Caco-2 (cell line): ENCODE data around the gene FCN1. TPM values are rescaled to one million over a fixed set of nuclear protein-coding genes. Genes with fewer than 3 reads are reported as not detected.

Experiments
- BruUV-seq: library from RNA; stranded (reverse); fragments of 400-500 nt; replicated peaks from 2 replicates; lab custom pipeline; 2021; lab: Mats Ljungman, UMichigan
- CTCF ChIA-PET: fragments of 300-600 bp; sonication (Branson Sonifier 250); formaldehyde crosslinking; loops from one replicate; lab custom pipeline; 2022; ENCODE audit warnings: antibody characterized with exemption; lab: Charles Lee
- POLR2A ChIA-PET: fragments of 300-600 bp; sonication (Branson Sonifier 250); formaldehyde crosslinking; loops from one replicate; lab custom pipeline; 2022; ENCODE audit warnings: antibody characterized with exemption; lab: Charles Lee
- DNase-seq, 2 experiments: peaks; one replicate each; pipeline versions ENCODE4 v3.0.0 to v3.0.0-alpha.2; 2020 to 2022
- H3K27me3 ChIP-seq: replicated peaks from 2 replicates; pipeline ENCODE4 v1.6.0; 2011; ENCODE audit warnings: low read length; ENCODE audit not compliant: control insufficient read depth, insufficient read depth
- H3K36me3 ChIP-seq: 2 replicates; pipeline ENCODE4 v1.5.1; 2011; ENCODE audit warnings: low read length; ENCODE audit not compliant: control insufficient read depth, insufficient read depth
- H3K4me1 ChIP-seq: fragments of 250-450 bp; sonication (Bioruptor Pico); 2 replicates; pipeline ENCODE4 v1.5.1; 2020; ENCODE audit warnings: mild to moderate bottlenecking
- H3K4me3 ChIP-seq: 2 replicates; pipeline ENCODE4 v1.5.1; 2011; ENCODE audit warnings: low read depth, mild to moderate bottlenecking, control low read depth, low read length
- H3K9me3 ChIP-seq: fragments of 250-450 bp; sonication (Bioruptor Pico); 2 replicates; pipeline ENCODE4 v1.5.1; 2020; ENCODE audit warnings: mild to moderate bottlenecking, moderate library complexity
- H3K27ac Mint-ChIP-seq: one replicate; pipeline ENCODE4 v1.8.0; 2022; ENCODE audit warnings: mixed read lengths; ENCODE audit not compliant: unreplicated experiment
- H3K27me3 Mint-ChIP-seq: one replicate; pipeline ENCODE4 v1.8.0; 2022; ENCODE audit warnings: mixed read lengths; ENCODE audit not compliant: insufficient read depth, unreplicated experiment
- H3K36me3 Mint-ChIP-seq: one replicate; pipeline ENCODE4 v1.8.0; 2022; ENCODE audit warnings: mild to moderate bottlenecking, mixed read lengths; ENCODE audit not compliant: insufficient read depth, unreplicated experiment
- H3K4me1 Mint-ChIP-seq: one replicate; pipeline ENCODE4 v1.8.0; 2022; ENCODE audit warnings: low read depth, mixed read lengths; ENCODE audit not compliant: unreplicated experiment
- H3K4me3 Mint-ChIP-seq: one replicate; pipeline ENCODE4 v1.8.0; 2022; ENCODE audit warnings: mild to moderate bottlenecking, moderate library complexity, mixed read lengths; ENCODE audit not compliant: unreplicated experiment
- H3K9me3 Mint-ChIP-seq: one replicate; pipeline ENCODE4 v1.8.0; 2022; ENCODE audit warnings: mixed read lengths; ENCODE audit not compliant: unreplicated experiment
- intact Hi-C: fragments of 100-400 bp; cut with micrococcal nuclease; formaldehyde crosslinking; loops from one replicate; pipeline ENCODE4 v1.10.0; 2022; ENCODE audit not compliant: unreplicated experiment
- total RNA-seq: library from RNA; stranded (reverse); gene quantifications from 2 replicates; pipeline ENCODE4 v1.2.3, GENCODE V29; 2022
- TF ChIP-seq, protein P1 (sequence below), 2 experiments: fragments of 200-600 bp in 1 of 2; IDR thresholded peaks; 1 replicate in 1 of 2; 2 replicates in 1 of 2; pipeline versions ENCODE4 v1.5.1 to v1.8.0; 2011 to 2022; ENCODE audit warnings: antibody characterized with exemption in 1 of 2, control low read depth in 1 of 2, inconsistent platforms in 1 of 2, low read depth in 1 of 2, low read length in 1 of 2, mild to moderate bottlenecking in 1 of 2, moderate library complexity in 1 of 2; ENCODE audit not compliant: insufficient read depth in 1 of 2, severe bottlenecking in 1 of 2, unreplicated experiment in 1 of 2

FCN1 gene
- total RNA-seq, 1 experiment from 2014 or later = not detected

DNA sequence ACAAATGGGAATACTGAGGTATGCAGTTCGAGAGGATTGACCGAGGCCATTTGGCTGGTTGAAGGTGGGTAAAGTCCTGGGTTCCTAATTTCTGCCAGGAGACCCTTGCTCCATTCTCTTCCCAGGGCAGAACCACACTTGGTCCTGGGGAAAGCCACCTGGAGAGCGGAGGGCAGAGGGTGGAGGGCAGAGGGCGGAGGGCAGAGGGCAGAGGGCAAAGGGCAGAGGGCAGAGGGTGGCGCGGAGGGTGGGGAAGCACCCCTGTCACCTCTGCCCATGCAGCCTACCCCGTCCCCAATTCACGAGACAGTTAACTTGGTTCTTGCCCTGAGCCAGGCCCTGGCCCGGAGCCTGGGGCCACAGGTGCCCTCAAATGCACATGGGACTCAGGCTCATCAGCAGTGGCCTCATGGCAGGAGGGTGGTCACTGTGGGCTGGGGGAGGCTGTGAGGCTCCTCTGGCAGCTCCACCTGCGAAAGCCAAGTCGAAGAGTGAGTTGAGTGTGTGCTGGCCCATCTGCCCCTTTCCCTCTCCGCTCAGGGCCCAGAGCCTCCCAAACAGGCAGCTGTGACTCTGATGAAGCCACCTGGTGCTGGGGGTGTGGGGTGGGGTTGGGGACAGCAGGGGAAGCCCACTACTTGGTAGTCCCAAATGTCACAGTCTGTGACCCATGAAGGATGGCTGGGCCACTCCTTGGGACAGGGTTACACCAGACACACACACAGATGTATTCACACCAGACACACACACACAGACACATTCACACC, 28.0 kb upstream of the FCN1 start:
- no TSS peak for BruUV-seq
- Histone ChIP-seq H3K36me3 (no peaks in the 10 kb centered on the region), H3K4me3 (no peak overlapping the region), H3K27me3 (no peaks in the 10 kb centered on the region), H3K9me3 (no peaks in the 10 kb centered on the region), H3K4me1 (no peaks in the 10 kb centered on the region)
- TF ChIP-seq, protein P1, sequence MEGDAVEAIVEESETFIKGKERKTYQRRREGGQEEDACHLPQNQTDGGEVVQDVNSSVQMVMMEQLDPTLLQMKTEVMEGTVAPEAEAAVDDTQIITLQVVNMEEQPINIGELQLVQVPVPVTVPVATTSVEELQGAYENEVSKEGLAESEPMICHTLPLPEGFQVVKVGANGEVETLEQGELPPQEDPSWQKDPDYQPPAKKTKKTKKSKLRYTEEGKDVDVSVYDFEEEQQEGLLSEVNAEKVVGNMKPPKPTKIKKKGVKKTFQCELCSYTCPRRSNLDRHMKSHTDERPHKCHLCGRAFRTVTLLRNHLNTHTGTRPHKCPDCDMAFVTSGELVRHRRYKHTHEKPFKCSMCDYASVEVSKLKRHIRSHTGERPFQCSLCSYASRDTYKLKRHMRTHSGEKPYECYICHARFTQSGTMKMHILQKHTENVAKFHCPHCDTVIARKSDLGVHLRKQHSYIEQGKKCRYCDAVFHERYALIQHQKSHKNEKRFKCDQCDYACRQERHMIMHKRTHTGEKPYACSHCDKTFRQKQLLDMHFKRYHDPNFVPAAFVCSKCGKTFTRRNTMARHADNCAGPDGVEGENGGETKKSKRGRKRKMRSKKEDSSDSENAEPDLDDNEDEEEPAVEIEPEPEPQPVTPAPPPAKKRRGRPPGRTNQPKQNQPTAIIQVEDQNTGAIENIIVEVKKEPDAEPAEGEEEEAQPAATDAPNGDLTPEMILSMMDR (IDR thresholded peaks at IDR 0.05; ENCODE audit: insufficient read depth in 1 of 2, low read depth in 1 of 2, low read length in 1 of 2, severe bottlenecking in 1 of 2, unreplicated experiment in 1 of 2) = no peak
- intact Hi-C loops = no loop called here
- DNase-seq = no peak
- H3K9me3 Mint-ChIP-seq = no peaks in the 10 kb centered on the region
- H3K27me3 Mint-ChIP-seq = peaks cover 4% of the 10 kb centered on the region
- no peaks in the 10 kb centered on the region for H3K4me1 Mint-ChIP-seq
- ChIA-PET CTCF (no interaction called here), POLR2A (no interaction called here)
- H3K36me3 Mint-ChIP-seq = no peaks in the 10 kb centered on the region
- H3K4me3 Mint-ChIP-seq = no peak overlapping the region
- H3K27ac Mint-ChIP-seq = no peak overlapping the region

DNA sequence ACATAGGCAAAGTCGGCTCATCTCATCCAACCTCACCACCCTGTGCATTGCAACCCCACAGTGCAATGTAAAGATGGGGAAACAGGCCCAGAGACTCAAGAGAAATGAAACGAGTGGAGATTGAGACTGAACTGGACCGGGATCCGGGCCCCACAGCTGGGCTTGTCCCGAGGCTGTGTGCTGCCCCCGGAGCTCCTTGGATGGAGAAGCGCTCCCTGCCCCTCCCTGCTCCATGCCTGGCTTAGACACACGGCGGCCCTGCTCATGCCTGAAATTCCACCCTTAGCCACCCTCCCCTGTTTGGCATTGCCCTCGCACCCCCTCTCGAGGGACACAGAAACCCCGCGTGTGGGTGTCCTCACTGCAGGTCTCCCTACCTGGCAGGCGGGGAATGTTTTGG, 27.2 kb upstream of the FCN1 start:
- Histone ChIP-seq H3K27me3 (no peaks in the 10 kb centered on the region), H3K9me3 (no peaks in the 10 kb centered on the region), H3K4me1 (no peaks in the 10 kb centered on the region), H3K4me3 (no peak overlapping the region), H3K36me3 (no peaks in the 10 kb centered on the region)
- Mint-ChIP-seq H3K36me3 (no peaks in the 10 kb centered on the region), H3K27ac (no peak overlapping the region), H3K27me3 (peaks cover 4% of the 10 kb centered on the region), H3K9me3 (no peaks in the 10 kb centered on the region), H3K4me1 (no peaks in the 10 kb centered on the region), H3K4me3 (no peak overlapping the region)
- intact Hi-C loops = no loop called here
- no peak for DNase-seq
- TF ChIP-seq, protein P1 (IDR thresholded peaks at IDR 0.05; ENCODE audit: insufficient read depth in 1 of 2, low read depth in 1 of 2, low read length in 1 of 2, severe bottlenecking in 1 of 2, unreplicated experiment in 1 of 2) = no peak
- ChIA-PET CTCF (no interaction called here), POLR2A (no interaction called here)
- BruUV-seq = no TSS peak

DNA sequence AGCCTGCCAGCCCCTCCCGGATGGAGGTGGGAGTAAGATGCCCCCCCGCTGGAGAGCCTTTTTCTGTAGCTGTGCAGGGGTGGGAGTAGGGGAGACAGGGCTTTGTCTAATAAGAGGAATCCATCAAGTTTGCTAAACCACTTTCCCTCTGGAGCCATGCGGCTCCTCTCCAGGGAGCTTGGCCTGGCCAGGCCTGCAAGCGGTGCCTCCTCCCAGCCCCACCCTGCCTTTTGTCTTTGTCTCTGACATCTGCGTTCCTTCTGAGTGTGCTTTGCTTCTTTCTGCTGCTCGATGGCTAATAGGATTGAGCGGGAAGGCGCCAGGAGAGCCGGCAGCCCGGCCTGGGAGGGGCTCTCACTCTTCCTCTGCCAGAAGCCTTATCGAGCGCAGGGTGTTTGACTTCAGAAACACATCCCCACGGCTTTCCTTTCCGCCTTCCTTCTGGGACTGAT, 26.7 kb upstream of the FCN1 start:
- TF ChIP-seq, protein P1 (IDR thresholded peaks at IDR 0.05; ENCODE audit: insufficient read depth in 1 of 2, low read depth in 1 of 2, low read length in 1 of 2, severe bottlenecking in 1 of 2, unreplicated experiment in 1 of 2) = no peak

More for the DNA sequence above, 26.7 kb upstream of the FCN1 start:
- Mint-ChIP-seq H3K9me3 (no peaks in the 10 kb centered on the region), H3K4me1 (no peaks in the 10 kb centered on the region), H3K27me3 (peaks cover 4% of the 10 kb centered on the region), H3K4me3 (no peak overlapping the region), H3K36me3 (no peaks in the 10 kb centered on the region), H3K27ac (no peak overlapping the region)
- Histone ChIP-seq H3K27me3 (no peaks in the 10 kb centered on the region), H3K4me3 (no peak overlapping the region), H3K36me3 (no peaks in the 10 kb centered on the region), H3K4me1 (no peaks in the 10 kb centered on the region), H3K9me3 (no peaks in the 10 kb centered on the region)
- ChIA-PET POLR2A (no interaction called here), CTCF (no interaction called here)
- BruUV-seq = no TSS peak
- DNase-seq = no peak
- intact Hi-C loops = no loop called here
